NCI-H1417 (cell line): Measurements from ENCODE around the gene YPEL4.

Source experiments
- DNase-seq, 3 experiments: peaks; one replicate each; lab custom pipeline; 2025; lab: John Stamatoyannopoulos, UW

YPEL4 gene

GRCh38 chr11:57650739-57651090 is 1.0 kb upstream of the YPEL4 start:
- DNase-seq = no peak

GRCh38 chr11:57648801-57649735 is 644 bp downstream of the YPEL4 start:
- DNase-seq = peak in 2 of 3 experiments; percentile 37 to 63

- peak in 2 of 3 experiments; percentile 52 to 57 for DNase-seq
Observed at GRCh38 chr11:57647960-57648800, 1.5 kb downstream of the YPEL4 start.

GRCh38 chr11:57647372-57647771 is 2.3 kb downstream of the YPEL4 start:
- DNase-seq = peak in 2 of 3 experiments; percentile 50 to 62

- DNase-seq = peak in 2 of 3 experiments; percentile 50 to 61
Observed at GRCh38 chr11:57646799-57647303, 2.9 kb downstream of the YPEL4 start.

GRCh38 chr11:57646194-57646798 is 3.4 kb downstream of the YPEL4 start:
- no peak for DNase-seq

- no peak for DNase-seq
Observed at GRCh38 chr11:57645689-57646085, 4.0 kb downstream of the YPEL4 start.

- DNase-seq = peak; percentile 63 to 83 (median 75)
Observed at GRCh38 chr11:57644748-57645688, 4.7 kb downstream of the YPEL4 start.

- no peak for DNase-seq
Observed at GRCh38 chr11:57643802-57644201, 5.9 kb downstream of the YPEL4 start.

GRCh38 chr11:57641011-57641807 is 8.5 kb downstream of the YPEL4 start:
- peak; percentile 5 to 65 (median 13) for DNase-seq

GRCh38 chr11:57640068-57640800 is 9.5 kb downstream of the YPEL4 start:
- no peak for DNase-seq

- peak in 2 of 3 experiments; percentile 71 to 83 for DNase-seq
Observed at GRCh38 chr11:57639321-57640067, 10.2 kb downstream of the YPEL4 start.

GRCh38 chr11:57638811-57639320 is 10.8 kb downstream of the YPEL4 start:
- DNase-seq = peak in 2 of 3 experiments; percentile 42 to 57

GRCh38 chr11:57638005-57638781 is 11.5 kb downstream of the YPEL4 start:
- DNase-seq = peak; percentile 33 to 90 (median 87)

GRCh38 chr11:57637626-57638004 is 12.1 kb downstream of the YPEL4 start:
- no peak for DNase-seq

GRCh38 chr11:57635246-57635645 is 14.5 kb downstream of the YPEL4 start:
- DNase-seq = no peak

- no peak for DNase-seq
Observed at GRCh38 chr11:57634311-57634710, 15.4 kb downstream of the YPEL4 start.
